HG02943 (cell line): ENCODE results near the gene MYADML2.

Experiments used
- ATAC-seq: cut with Tn5 transposase; IDR thresholded peaks from one replicate; pipeline ENCODE4 v1.9.1; 2021; ENCODE audit warnings: mild to moderate bottlenecking, low read depth, moderate library complexity; ENCODE audit not compliant: unreplicated experiment

The MYADML2 gene

GRCh38 chr17:81901167-81902022 lies 45.6 kb downstream of the MYADML2 start:
- ATAC-seq, result no peak

GRCh38 chr17:81900181-81900820 lies 46.7 kb downstream of the MYADML2 start:
- ATAC-seq, result no peak

GRCh38 chr17:81899514-81900166 lies 47.4 kb downstream of the MYADML2 start:
- no peak for ATAC-seq

- ATAC-seq, result no peak
Observed at GRCh38 chr17:81898885-81899284, 48.1 kb downstream of the MYADML2 start.

GRCh38 chr17:81898029-81898866 lies 48.8 kb downstream of the MYADML2 start:
- ATAC-seq, result no peak

- ATAC-seq, result no peak
Observed at GRCh38 chr17:81895400-81895799, 51.6 kb downstream of the MYADML2 start.

GRCh38 chr17:81891303-81891552 lies 55.8 kb downstream of the MYADML2 start:
- peak; percentile 14 for ATAC-seq

GRCh38 chr17:81890447-81891302 lies 56.4 kb downstream of the MYADML2 start:
- peak; percentile 12 for ATAC-seq
